ENCODE measurements around the gene TSEN15. TPM values are rescaled to one million over a fixed set of nuclear protein-coding genes. Genes with fewer than 3 reads are reported as not detected.

Gene TSEN15
- total and polyA plus RNA-seq, 10 of the 15 experiments (the other 5 are each of a cell fraction or from before 2014, with no cell fraction given) = 21.1 to 136 (median 70.2) TPM

GRCh38 chr1:184072376-184072775, 20.8 kb downstream of the TSEN15 start:
- Histone ChIP-seq H2AFZ (ENCODE audit: control insufficient read depth, low read depth, low read length) (no peak overlapping the region), H3K36me3 (ENCODE audit: control insufficient read depth in 2 of 2, insufficient read depth in 2 of 2, low read length in 1 of 2) (peaks cover 0 to 3% of the 10 kb centered on the region in 2 experiments; a peak in 3 of 4 replicates), H3K27me3 (replicated peaks in 1 of 2; ENCODE audit: control insufficient read depth in 2 of 2, insufficient read depth in 2 of 2, low read length in 1 of 2) (no peaks in the 10 kb centered on the region), H3K4me1 (ENCODE audit: control insufficient read depth, insufficient read depth, low read length) (no peaks in the 10 kb centered on the region), H3K9me3 (replicated peaks; ENCODE audit: control insufficient read depth, insufficient read depth, low read length) (no peaks in the 10 kb centered on the region), H3K4me2 (ENCODE audit: control insufficient read depth, insufficient read depth) (no peak overlapping the region), H3K79me2 (ENCODE audit: control insufficient read depth, insufficient read depth, low read length) (no peaks in the 10 kb centered on the region), H4K20me1 (ENCODE audit: control insufficient read depth, insufficient read depth) (no peaks in the 10 kb centered on the region), H3K27ac (ENCODE audit: control insufficient read depth, insufficient read depth) (no peak overlapping the region), H3K9ac (ENCODE audit: control insufficient read depth, insufficient read depth, low read length) (no peak overlapping the region), H3K4me3 (no peak overlapping the region)
- in situ Hi-C loops (cut with MboI) (no loop called here), intact Hi-C loops (cut with micrococcal nuclease; ENCODE audit: unreplicated experiment) (no loop called here)
- CTCF ChIA-PET = interaction anchor here (0.7 to 2.1 kb wide), 2 partner anchors 20 to 149 kb away, joined by 3 to 15 read pairs; no protein-coding TSS in a partner anchor
- WGBS (ENCODE audit: insufficient coverage, insufficient replicate concordance, low lambda C conversion rate, missing lambda C conversion rate) = 93% methylated on average over 2 of the region's 2 CpGs
- SMC1A ChIA-PET (ENCODE audit: uncharacterized antibody, unreplicated experiment) = interaction anchor here (0.7 kb wide), 1 partner anchor 171 kb away, joined by 3 read pairs; no protein-coding TSS in a partner anchor
- POLR2A ChIA-PET = no interaction called here
- RAD21 ChIA-PET (ENCODE audit: unreplicated experiment) = no interaction called here
- DNase-seq (ENCODE audit: low read depth, low spot score) (no peak), ATAC-seq (no peak), FAIRE-seq (no peak)
- no TSS peak for BruUV-seq (replicated peaks)
- TF ChIP-seq, protein P1, sequence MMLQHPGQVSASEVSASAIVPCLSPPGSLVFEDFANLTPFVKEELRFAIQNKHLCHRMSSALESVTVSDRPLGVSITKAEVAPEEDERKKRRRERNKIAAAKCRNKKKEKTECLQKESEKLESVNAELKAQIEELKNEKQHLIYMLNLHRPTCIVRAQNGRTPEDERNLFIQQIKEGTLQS (IDR thresholded peaks at IDR 0.05; ENCODE audit: borderline replicate concordance, extremely low read depth, low read depth, low read length) = no peak
- TF ChIP-seq MAX (IDR thresholded peaks at IDR 0.05; ENCODE audit: low read depth, low read length) (no peak), HDAC2 (IDR thresholded peaks at IDR 0.05) (no peak), SPI1 (IDR thresholded peaks at IDR 0.05; ENCODE audit: borderline replicate concordance, insufficient read depth, low read depth, low read length) (no peak), SIN3A (IDR thresholded peaks at IDR 0.05; ENCODE audit: low read depth, low read length) (no peak), KDM1A (IDR thresholded peaks at IDR 0.05; ENCODE audit: borderline replicate concordance) (no peak), NFYA (IDR thresholded peaks at IDR 0.05; ENCODE audit: borderline replicate concordance, low read depth, low read length) (no peak), KAT2A (conservative IDR thresholded peaks at IDR 0.05; ENCODE audit: control insufficient read depth, low read depth, low read length) (no peak), BACH1 (IDR thresholded peaks at IDR 0.05; ENCODE audit: borderline replicate concordance) (no peak)
- TF ChIP-seq, protein P2, sequence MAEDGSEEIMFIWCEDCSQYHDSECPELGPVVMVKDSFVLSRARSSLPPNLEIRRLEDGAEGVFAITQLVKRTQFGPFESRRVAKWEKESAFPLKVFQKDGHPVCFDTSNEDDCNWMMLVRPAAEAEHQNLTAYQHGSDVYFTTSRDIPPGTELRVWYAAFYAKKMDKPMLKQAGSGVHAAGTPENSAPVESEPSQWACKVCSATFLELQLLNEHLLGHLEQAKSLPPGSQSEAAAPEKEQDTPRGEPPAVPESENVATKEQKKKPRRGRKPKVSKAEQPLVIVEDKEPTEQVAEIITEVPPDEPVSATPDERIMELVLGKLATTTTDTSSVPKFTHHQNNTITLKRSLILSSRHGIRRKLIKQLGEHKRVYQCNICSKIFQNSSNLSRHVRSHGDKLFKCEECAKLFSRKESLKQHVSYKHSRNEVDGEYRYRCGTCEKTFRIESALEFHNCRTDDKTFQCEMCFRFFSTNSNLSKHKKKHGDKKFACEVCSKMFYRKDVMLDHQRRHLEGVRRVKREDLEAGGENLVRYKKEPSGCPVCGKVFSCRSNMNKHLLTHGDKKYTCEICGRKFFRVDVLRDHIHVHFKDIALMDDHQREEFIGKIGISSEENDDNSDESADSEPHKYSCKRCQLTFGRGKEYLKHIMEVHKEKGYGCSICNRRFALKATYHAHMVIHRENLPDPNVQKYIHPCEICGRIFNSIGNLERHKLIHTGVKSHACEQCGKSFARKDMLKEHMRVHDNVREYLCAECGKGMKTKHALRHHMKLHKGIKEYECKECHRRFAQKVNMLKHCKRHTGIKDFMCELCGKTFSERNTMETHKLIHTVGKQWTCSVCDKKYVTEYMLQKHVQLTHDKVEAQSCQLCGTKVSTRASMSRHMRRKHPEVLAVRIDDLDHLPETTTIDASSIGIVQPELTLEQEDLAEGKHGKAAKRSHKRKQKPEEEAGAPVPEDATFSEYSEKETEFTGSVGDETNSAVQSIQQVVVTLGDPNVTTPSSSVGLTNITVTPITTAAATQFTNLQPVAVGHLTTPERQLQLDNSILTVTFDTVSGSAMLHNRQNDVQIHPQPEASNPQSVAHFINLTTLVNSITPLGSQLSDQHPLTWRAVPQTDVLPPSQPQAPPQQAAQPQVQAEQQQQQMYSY (CRISPR knock-in tag; IDR thresholded peaks at IDR 0.05) = no peak
- TF ChIP-seq, protein P3, sequence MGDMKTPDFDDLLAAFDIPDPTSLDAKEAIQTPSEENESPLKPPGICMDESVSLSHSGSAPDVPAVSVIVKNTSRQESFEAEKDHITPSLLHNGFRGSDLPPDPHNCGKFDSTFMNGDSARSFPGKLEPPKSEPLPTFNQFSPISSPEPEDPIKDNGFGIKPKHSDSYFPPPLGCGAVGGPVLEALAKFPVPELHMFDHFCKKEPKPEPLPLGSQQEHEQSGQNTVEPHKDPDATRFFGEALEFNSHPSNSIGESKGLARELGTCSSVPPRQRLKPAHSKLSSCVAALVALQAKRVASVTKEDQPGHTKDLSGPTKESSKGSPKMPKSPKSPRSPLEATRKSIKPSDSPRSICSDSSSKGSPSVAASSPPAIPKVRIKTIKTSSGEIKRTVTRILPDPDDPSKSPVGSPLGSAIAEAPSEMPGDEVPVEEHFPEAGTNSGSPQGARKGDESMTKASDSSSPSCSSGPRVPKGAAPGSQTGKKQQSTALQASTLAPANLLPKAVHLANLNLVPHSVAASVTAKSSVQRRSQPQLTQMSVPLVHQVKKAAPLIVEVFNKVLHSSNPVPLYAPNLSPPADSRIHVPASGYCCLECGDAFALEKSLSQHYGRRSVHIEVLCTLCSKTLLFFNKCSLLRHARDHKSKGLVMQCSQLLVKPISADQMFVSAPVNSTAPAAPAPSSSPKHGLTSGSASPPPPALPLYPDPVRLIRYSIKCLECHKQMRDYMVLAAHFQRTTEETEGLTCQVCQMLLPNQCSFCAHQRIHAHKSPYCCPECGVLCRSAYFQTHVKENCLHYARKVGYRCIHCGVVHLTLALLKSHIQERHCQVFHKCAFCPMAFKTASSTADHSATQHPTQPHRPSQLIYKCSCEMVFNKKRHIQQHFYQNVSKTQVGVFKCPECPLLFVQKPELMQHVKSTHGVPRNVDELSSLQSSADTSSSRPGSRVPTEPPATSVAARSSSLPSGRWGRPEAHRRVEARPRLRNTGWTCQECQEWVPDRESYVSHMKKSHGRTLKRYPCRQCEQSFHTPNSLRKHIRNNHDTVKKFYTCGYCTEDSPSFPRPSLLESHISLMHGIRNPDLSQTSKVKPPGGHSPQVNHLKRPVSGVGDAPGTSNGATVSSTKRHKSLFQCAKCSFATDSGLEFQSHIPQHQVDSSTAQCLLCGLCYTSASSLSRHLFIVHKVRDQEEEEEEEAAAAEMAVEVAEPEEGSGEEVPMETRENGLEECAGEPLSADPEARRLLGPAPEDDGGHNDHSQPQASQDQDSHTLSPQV (IDR thresholded peaks at IDR 0.05) = no peak
- TF ChIP-seq, protein P4, sequence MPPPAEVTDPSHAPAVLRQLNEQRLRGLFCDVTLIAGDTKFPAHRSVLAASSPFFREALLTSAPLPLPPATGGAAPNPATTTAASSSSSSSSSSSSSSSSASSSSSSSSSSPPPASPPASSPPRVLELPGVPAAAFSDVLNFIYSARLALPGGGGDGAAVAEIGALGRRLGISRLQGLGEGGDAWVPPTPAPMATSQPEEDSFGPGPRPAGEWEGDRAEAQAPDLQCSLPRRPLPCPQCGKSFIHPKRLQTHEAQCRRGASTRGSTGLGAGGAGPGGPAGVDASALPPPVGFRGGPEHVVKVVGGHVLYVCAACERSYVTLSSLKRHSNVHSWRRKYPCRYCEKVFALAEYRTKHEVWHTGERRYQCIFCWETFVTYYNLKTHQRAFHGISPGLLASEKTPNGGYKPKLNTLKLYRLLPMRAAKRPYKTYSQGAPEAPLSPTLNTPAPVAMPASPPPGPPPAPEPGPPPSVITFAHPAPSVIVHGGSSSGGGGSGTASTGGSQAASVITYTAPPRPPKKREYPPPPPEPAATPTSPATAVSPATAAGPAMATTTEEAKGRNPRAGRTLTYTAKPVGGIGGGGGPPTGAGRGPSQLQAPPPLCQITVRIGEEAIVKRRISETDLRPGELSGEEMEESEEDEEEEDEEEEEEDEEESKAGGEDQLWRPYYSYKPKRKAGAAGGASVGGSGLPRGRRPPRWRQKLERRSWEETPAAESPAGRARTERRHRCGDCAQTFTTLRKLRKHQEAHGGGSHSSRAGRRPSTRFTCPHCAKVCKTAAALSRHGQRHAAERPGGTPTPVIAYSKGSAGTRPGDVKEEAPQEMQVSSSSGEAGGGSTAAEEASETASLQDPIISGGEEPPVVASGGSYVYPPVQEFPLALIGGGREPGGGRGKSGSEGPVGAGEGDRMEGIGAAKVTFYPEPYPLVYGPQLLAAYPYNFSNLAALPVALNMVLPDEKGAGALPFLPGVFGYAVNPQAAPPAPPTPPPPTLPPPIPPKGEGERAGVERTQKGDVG (CRISPR knock-in tag; IDR thresholded peaks at IDR 0.05) = no peak
